ENCODE measurements around the gene ZNF407.

The ZNF407 gene

DNA sequence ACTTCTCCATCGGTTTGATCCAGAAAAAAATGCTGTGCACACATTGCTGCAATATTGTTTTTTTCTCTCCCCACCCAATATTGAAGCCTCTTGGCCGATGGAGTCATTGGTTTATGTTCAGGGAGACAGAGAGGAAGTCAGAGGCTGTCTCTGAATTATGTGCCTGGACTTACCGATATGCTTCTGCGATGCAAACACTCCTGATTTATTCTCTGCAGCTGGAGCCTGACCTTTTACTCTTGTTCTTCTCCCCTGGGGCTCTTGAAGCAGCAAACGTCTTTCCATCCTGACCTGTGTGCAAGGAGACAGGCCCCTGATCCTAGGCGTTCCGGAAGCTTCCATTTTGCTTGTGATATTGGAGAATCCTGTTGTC, 511.6 kb downstream of the ZNF407 start:
- Histone ChIP-seq H3K27ac (ENCODE audit: low read depth, low read length, severe bottlenecking) (no peak overlapping the region), H3K4me1 (ENCODE audit: control insufficient read depth, insufficient read depth, low read length, poor library complexity, severe bottlenecking) (no peaks in the 10 kb centered on the region), H3K9me3 (ENCODE audit: control insufficient read depth, low read length) (no peaks in the 10 kb centered on the region), H3K4me3 (ENCODE audit: extremely low read depth, insufficient read depth, low read length, poor library complexity, severe bottlenecking) (no peak overlapping the region), H3K36me3 (ENCODE audit: control insufficient read depth, insufficient read depth, low read length) (no peaks in the 10 kb centered on the region)
- 90 to 94% methylated on average over 6 of the region's 7 CpGs for WGBS, 2 experiments (ENCODE audit: insufficient coverage in 2 of 2)

DNA sequence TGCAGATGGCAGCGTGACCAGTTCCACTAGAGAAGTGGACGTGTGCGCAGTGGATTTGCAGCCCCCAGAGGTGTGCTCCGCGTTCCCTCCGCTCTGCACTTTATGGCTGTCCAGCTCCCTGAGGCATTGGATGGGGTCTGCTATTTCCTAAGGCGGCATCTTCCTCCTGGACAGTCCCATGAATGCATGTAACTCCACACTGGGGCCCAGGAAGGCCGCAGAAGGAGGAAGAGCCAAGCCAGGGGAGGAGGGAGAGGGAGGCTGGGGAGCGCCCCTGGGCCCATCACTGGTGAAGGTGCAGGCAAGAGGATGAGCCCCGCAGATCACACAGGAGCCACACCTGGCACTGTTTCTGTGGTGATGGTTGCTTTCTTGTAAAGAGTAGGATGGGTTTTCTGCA, 512.1 kb downstream of the ZNF407 start:
- H3K4me3 ChIP-seq (ENCODE audit: extremely low read depth, insufficient read depth, low read length, poor library complexity, severe bottlenecking): no peak overlapping the region
- H3K36me3 ChIP-seq (ENCODE audit: control insufficient read depth, insufficient read depth, low read length): no peaks in the 10 kb centered on the region
- no peaks in the 10 kb centered on the region for H3K9me3 ChIP-seq (ENCODE audit: control insufficient read depth, low read length)
- 81 to 91% methylated on average over 6 to 9 of the region's 10 CpGs for WGBS, 2 experiments (ENCODE audit: insufficient coverage in 2 of 2)
- H3K4me1 ChIP-seq (ENCODE audit: control insufficient read depth, insufficient read depth, low read length, poor library complexity, severe bottlenecking): no peaks in the 10 kb centered on the region
- H3K27ac ChIP-seq (ENCODE audit: low read depth, low read length, severe bottlenecking): no peak overlapping the region

DNA sequence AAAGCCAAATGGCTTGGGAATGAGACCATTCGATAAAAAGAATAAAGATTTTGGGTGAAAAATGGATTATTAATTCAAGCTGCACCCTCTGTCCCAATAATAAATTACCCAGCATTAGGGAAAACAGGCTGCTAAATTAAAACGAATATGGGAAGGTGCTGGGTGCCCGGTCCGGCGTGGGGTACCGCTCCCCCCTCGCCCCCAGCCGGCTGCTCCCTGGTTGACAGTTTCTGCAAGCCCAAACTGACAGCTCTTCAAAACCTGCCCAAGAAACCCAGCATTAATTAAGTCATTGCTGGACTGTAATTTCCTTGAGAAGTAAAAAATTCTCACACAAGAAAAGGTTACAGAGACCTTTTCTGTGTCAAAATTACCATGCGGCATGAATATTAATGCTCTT, 512.6 kb downstream of the ZNF407 start:
- Histone ChIP-seq H3K36me3 (ENCODE audit: control insufficient read depth, insufficient read depth, low read length) (no peaks in the 10 kb centered on the region), H3K4me3 (ENCODE audit: extremely low read depth, insufficient read depth, low read length, poor library complexity, severe bottlenecking) (no peak overlapping the region), H3K9me3 (ENCODE audit: control insufficient read depth, low read length) (no peaks in the 10 kb centered on the region), H3K4me1 (ENCODE audit: control insufficient read depth, insufficient read depth, low read length, poor library complexity, severe bottlenecking) (no peaks in the 10 kb centered on the region), H3K27ac (ENCODE audit: low read depth, low read length, severe bottlenecking) (no peak overlapping the region)
- WGBS, 2 experiments (ENCODE audit: insufficient coverage in 2 of 2): 93 to 100% methylated on average over 1 to 8 of the region's 9 CpGs

DNA sequence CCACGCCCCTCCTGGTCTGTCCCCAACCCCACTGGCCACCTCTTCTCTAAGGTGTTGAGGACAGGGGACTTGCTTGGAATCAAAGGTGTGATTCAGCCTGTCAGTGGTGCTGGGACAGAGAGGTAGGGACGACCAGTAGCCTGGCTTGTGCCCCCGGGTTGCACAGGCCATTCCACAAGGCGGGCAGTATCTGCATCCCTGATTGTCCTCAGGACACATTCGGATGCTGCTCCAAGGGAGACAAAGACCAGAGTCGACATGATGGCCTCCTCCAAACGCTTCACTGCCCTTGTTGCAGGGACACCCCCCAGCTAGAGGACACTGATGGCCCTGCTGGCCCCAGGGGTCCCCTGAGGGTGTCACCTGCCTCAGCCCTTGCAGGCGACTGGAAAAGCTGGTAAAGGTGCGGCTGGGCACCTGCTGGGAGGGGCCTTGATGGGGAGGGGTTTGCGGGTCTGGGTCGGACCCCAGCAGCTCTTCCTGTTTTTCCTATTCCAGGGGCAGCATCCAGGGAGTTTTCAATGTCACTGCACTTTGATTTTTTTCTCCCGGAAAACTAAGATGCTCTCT, 513.3 kb downstream of the ZNF407 start:
- Histone ChIP-seq H3K27ac (ENCODE audit: low read depth, low read length, severe bottlenecking) (no peak overlapping the region), H3K36me3 (ENCODE audit: control insufficient read depth, insufficient read depth, low read length) (no peaks in the 10 kb centered on the region), H3K4me3 (ENCODE audit: extremely low read depth, insufficient read depth, low read length, poor library complexity, severe bottlenecking) (no peak overlapping the region), H3K4me1 (ENCODE audit: control insufficient read depth, insufficient read depth, low read length, poor library complexity, severe bottlenecking) (no peaks in the 10 kb centered on the region), H3K9me3 (ENCODE audit: control insufficient read depth, low read length) (no peaks in the 10 kb centered on the region)
- 85 to 87% methylated on average over 7 to 10 of the region's 12 CpGs for WGBS, 2 experiments (ENCODE audit: insufficient coverage in 2 of 2)

DNA sequence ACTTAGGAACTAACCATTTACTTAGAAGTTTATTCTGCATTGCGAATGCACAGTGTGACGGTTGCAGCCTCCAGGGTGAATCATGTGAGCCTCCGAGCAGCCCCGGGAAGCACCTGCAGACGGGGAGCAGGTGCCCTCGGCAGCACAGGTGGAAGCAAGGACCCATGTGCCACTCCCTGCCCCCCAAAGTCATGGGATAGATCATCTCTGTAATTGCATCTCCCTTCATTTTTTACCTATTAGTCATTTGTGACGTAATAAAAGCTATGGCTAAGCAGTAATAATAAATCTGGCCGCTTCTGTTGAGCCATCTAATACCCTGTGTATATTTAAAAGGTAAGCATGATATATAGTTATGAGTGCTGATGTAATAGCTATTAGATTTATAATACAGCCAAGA, 514.1 kb downstream of the ZNF407 start:
- no peaks in the 10 kb centered on the region for H3K9me3 ChIP-seq (ENCODE audit: control insufficient read depth, low read length)
- no peak overlapping the region for H3K27ac ChIP-seq (ENCODE audit: low read depth, low read length, severe bottlenecking)
- 86 to 93% methylated on average over 6 of the region's 8 CpGs for WGBS, 2 experiments (ENCODE audit: insufficient coverage in 2 of 2)
- H3K4me3 ChIP-seq (ENCODE audit: extremely low read depth, insufficient read depth, low read length, poor library complexity, severe bottlenecking): no peak overlapping the region
- no peaks in the 10 kb centered on the region for H3K36me3 ChIP-seq (ENCODE audit: control insufficient read depth, insufficient read depth, low read length)
- no peaks in the 10 kb centered on the region for H3K4me1 ChIP-seq (ENCODE audit: control insufficient read depth, insufficient read depth, low read length, poor library complexity, severe bottlenecking)

DNA sequence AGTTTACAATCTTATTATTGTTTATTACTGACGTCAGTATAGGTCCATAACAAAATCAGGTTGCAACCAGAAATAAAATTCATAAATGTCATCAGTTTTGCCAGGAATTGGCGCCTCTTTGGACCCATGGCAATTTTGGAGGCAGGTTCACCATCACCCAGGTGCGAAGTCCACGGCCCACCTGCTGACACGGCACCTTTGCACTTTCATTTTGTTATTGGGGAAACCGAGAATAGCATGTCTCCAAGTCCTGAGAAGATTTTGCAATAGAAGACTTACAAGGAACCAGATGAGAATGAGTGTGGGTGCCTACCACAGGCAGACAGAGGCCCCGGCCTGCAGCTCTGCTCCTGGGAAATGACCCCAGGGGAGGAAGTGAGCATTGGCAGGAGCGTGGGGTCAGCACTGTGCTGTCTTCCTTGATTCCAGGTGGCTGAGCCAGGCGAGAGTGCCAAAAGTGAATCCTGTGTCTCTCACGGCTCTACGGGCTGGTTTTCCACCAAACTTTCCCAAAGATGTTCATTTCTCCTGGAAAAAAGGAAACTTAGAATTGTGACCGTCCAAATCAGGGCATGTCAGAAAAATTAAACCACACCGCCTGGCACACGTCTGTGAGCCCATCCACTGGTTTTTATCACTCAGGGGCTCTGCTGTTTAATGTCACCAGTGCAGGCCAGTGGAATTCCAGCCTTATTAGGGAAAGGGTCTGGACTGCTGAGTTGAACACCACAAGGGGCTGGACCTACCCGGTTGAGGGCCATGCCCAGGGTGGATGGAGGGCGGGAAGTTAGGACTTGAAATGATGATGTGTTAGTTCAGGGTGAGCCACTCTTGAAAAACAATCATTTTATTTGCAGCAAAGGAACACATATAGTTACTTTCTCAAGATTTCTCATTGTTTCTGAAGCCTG, 514.8 kb downstream of the ZNF407 start:
- WGBS, 2 experiments (ENCODE audit: insufficient coverage in 2 of 2): 87 to 89% methylated on average over 14 of the region's 16 CpGs
- Histone ChIP-seq H3K9me3 (ENCODE audit: control insufficient read depth, low read length) (no peaks in the 10 kb centered on the region), H3K4me3 (ENCODE audit: extremely low read depth, insufficient read depth, low read length, poor library complexity, severe bottlenecking) (no peak overlapping the region), H3K36me3 (ENCODE audit: control insufficient read depth, insufficient read depth, low read length) (no peaks in the 10 kb centered on the region), H3K27ac (ENCODE audit: low read depth, low read length, severe bottlenecking) (no peak overlapping the region), H3K4me1 (ENCODE audit: control insufficient read depth, insufficient read depth, low read length, poor library complexity, severe bottlenecking) (no peaks in the 10 kb centered on the region)

DNA sequence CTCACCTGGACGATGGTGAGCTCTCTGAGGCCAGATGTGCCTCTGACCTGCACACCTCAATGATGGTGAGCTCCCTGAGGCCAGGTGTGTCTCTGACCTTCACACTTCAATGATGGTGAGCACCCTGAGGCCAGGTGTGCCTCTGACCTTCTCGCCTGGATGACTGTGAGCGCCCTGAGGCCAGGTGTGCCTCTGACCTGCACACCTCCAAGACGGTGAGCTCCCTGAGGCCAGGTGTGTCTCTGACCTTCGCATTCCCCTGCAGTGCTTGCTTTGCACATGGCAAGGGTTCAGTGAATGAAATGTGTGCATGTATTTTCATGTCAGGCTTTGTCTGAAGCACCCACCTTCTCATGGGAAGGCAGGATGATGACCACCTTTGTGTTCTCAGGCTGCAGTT, 515.8 kb downstream of the ZNF407 start:
- H3K9me3 ChIP-seq (ENCODE audit: control insufficient read depth, low read length): no peaks in the 10 kb centered on the region
- H3K36me3 ChIP-seq (ENCODE audit: control insufficient read depth, insufficient read depth, low read length): no peaks in the 10 kb centered on the region
- 82 to 100% methylated on average over 3 to 5 of the region's 5 CpGs for WGBS, 2 experiments (ENCODE audit: insufficient coverage in 2 of 2)
- H3K27ac ChIP-seq (ENCODE audit: low read depth, low read length, severe bottlenecking): no peak overlapping the region
- no peaks in the 10 kb centered on the region for H3K4me1 ChIP-seq (ENCODE audit: control insufficient read depth, insufficient read depth, low read length, poor library complexity, severe bottlenecking)
- no peak overlapping the region for H3K4me3 ChIP-seq (ENCODE audit: extremely low read depth, insufficient read depth, low read length, poor library complexity, severe bottlenecking)

DNA sequence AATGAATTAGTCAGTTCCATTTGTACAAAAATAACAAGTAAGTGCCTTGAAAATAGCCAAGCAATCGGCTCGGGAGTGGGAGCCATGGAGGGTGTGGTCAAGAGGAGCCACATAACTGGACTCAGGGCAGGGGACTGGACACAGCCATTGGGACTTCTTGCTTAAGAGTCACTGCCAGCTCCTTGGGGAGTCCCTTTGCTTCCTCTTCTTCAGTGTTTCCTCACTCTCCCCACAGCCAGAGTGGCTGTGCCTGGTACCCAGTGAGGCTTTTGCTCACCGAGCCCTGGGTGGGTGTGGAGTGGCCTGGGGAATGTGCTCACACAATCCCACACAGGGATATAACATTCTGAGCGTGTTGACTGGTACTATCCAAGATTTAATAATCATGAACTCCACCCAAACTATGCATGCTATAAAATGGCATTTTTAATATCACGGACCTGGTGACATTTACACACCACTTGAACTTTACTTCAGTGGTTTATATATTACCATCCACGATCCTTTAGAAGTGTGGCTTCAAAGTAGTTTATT, 516.6 kb downstream of the ZNF407 start:
- Histone ChIP-seq H3K27ac (ENCODE audit: low read depth, low read length, severe bottlenecking) (no peak overlapping the region), H3K4me1 (ENCODE audit: control insufficient read depth, insufficient read depth, low read length, poor library complexity, severe bottlenecking) (no peaks in the 10 kb centered on the region), H3K9me3 (ENCODE audit: control insufficient read depth, low read length) (no peaks in the 10 kb centered on the region), H3K36me3 (ENCODE audit: control insufficient read depth, insufficient read depth, low read length) (no peaks in the 10 kb centered on the region), H3K4me3 (ENCODE audit: extremely low read depth, insufficient read depth, low read length, poor library complexity, severe bottlenecking) (no peak overlapping the region)
- 67 to 91% methylated on average over 1 to 4 of the region's 6 CpGs for WGBS, 2 experiments (ENCODE audit: insufficient coverage in 2 of 2)

All from mesodermal cell (in vitro differentiated cells).